Smooth muscle cell of the brain vasculature (primary cell): Measurements from ENCODE around the gene ATF5.
"Not testable (repeated sequence)": the region's sequence is repeated elsewhere in the genome, so short reads cannot be mapped to it uniquely, and the experiment has no call there.

Source experiments
- DNase-seq: peaks from one replicate; pipeline ENCODE4 v3.0.0-alpha.2; 2012; ENCODE audit warnings: low read depth, low spot score

ATF5 gene

DNA sequence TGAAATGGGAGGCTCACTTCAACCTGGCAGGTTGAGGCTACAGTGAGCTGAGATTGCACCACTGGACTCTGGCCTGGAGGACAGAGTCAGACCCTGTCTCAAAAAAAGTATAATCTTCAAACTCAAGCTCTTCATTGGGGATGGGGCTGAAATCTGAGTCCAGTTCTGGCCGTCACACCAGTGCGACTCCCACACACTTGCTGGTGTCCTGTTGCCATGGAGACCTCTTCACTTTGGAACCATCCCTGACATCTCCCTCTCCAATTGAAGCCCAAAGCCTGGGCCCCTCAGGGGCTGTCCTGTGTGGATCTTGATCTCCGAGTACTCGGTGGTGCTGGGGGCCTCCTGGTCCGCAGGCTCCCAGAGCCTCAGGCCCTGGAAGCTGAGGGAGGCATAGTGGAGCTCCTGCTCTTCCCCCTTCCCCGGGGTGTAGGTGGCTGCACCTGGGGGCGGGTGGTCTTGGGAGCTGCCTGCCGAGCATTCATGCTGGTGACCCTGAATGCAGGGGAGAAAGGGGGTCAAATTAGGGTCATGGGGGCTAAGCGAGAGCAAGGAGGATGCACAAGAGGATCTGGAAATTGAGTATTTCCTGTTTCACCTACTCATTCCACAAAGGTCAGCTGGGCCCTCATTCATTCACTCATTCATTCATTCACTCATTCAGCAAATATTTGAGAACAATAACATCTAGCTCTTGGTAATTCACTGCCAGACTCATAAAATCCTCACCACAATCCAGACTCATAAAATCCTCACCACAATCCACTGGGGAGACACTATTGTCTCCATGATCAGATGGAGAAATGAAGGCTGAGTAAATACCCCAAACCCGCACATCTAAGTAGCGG, 21.0 kb downstream of the ATF5 start:
- DNase-seq, result no peak

DNA sequence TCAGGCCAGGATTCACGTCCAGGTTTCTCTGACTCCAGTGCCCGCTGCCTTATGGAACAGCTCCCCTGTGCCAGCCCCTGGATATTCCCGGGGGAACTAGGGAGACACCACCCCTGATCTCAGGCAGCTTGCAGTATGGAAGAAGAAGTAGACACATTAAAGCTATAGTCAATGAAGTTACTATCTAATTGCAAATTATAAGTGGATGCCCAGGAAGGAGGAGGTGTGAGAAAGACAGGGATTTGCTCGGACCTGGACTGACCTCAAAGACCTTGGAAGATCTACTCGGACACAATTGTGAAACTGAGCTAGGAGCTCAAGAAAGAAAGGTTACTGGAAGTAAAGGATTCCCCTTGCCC, 21.6 kb downstream of the ATF5 start:
- no peak for DNase-seq

DNA sequence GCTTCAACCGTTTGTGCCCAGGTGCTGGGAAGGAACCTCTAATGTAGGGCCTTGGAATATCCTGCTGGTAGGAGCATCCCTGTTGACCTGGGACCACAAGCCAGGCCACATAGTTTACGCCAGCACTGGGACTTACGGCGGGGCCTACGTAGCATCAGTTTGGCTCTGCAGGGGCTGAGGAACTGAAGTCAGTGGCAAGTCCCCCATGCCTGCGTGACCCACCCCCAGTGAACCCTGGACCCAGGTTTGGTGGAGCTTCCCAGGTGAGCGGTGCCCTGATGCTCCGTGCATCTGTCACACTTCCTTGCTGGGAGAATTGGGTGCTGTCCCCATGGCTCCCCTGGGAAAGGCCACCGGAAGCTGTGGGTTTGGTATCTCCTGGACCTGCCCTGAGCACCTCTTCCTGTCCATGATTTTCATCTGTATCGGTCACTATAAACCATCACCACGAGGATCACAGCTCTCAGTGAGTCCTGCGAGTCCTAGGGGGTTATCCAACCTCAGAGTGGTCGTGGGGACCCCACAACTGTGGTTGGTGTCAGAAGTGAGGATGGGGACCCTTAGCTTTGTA, 22.0 kb downstream of the ATF5 start:
- DNase-seq, result no peak

DNA sequence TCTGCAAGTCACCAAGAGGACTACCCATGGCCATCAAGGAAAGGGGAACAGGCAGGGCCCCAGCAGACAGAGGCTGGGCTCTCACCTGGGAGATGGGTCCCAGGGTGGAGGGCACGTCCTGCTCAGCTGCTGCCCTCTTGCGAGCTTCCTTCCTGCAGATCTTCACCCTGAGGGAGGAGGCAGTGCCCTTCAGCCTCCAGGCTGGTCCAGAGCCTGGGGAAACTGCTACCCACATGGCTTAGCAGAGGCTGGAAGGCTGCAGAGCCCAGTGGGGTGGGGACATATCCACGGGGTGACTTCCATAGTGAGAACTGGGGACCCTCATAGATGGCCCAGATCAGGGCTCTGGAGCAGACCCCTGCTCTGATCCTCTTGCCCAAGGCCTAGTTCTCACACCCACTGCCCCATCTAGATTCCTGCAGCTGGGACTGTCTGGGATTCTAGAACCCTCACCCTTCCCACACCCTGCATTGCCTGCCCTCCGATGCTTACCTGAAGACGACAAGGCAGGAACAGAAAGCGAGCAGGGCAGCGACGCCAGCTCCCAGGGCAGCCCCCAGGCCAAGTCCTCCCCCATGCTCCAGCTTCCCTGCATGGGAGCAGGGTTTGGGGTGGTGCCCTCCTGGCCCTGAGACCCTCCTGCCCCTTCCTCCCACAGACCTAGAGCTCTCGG, 22.9 kb downstream of the ATF5 start:
- DNase-seq, result no peak

DNA sequence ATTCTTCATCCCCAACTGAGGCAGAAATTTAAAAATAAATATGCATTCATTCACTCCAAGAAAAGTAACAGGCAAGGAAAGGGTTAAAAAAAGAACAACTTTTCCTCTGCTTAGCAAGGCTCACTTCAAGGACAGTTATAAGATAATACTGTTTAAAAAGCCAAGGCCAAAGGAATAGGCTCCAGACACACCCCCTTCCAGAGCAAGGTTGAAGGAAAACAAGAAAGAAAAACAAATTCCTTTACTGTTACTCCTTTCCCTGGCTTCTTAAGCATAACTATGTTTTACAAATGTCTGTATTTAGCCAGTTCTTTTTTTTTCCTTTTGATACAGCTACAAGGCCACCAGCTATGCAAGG, 23.5 kb downstream of the ATF5 start:
- no peak for DNase-seq

DNA sequence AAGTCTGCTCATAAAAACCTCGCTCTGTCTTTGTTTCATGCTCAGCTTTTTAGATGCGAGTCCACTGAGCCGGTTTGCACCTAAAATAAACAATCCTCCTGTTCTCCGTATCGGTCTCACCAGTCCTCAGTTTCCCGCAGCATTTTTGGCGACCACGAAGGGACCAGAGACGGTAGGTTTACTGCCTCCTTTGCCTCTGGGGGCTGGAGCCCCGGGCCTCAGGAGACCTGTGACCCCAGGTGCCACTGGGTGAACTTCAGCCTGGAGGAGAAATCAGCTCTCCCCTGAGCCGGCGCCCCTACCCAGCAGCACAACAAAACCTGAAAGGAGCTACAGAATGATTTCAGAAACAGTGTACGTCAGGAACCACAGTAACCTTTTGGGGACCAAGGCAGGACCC, 23.9 kb downstream of the ATF5 start:
- no peak for DNase-seq

DNA sequence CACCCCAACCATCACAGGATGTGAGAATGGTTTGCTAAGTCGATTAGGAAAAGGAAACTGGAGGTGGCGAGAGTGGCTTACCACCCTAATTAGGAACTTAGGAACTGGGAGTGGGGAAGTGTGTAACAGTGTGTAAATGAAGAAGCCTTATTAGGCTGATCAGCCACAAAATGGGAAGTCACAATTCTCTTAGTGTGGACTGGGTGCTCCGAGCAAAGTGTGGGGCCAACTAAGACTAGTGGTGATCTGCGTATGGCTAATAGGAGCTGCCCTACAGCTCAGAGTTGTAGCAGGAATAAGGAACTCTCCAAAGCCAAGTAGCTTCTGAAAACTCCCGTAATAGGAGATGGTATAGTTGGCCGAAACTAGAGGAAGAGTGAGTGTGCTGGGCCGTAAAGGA, 24.4 kb downstream of the ATF5 start:
- DNase-seq, result no peak

DNA sequence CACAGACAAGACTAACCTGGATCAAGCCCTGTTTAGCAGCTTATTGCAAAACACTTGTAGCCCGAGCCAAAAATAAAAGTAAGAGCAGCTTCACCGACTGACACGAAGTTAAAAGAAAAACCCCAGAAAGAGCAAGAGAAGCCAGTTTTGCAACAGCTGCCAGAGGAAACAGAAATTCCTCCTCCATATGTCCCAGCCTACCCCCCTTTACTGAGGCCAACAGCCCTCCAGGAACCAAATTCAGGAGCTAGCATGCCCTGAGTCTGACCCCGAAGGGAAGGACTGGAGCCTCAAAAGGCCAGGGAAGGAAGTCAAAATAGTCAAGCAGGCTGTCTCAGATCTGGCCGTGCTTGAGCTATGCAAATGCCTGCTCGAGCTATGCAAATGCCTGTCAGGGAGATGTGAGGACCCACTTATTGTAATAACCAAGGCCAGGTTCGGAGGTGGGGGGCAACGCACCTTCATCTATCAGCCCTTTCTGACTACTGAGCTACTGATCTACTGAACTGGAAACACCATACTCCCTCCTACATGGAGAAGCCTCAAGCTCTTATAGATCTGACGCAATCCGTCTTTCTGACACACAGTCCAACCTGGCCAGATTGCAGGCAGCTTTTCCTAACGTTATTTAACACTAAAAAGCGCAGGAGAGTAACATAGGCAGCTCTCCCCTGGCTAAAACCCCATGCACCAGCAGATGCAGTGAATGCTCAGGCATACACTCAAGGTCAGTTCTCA, 25.3 kb downstream of the ATF5 start:
- DNase-seq, result no peak

DNA sequence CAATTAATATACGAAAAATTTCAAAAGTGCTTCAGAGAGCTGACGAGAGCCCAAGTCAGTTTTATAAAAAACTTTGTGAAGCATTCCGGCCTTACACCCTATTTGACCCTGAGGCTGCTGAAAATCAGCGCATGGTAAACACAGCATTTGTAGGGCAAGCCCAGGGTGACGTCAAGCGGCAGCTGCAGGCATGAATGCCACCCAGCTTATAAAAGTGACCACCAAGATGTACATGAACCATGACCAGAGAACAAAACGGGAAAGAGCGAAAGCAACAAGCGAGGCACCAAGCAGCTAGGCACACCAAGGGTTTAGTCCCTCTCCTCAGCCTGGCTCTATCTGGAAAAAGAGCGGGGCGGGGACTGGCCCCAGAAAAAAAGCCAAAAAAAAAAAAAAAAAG, 25.9 kb downstream of the ATF5 start:
- DNase-seq, result no peak

DNA sequence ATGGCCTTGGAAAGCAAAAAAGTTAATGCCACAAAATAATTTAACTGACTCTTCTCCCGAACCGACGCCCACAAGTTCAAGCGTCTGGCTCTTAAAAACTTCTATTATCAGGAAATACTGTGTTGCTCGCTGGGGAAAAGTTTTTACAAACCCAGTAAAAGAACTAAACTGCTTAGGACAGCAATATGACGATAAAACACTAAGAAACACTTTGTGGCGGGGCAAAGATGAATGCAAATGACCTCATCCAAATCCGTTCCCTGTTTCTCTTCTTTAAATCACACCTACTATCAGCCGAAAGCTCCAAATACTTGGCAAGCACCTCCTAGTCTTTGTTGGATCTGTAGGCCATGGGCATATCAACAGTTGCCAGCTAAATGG, 27.1 kb downstream of the ATF5 start:
- no peak for DNase-seq

DNA sequence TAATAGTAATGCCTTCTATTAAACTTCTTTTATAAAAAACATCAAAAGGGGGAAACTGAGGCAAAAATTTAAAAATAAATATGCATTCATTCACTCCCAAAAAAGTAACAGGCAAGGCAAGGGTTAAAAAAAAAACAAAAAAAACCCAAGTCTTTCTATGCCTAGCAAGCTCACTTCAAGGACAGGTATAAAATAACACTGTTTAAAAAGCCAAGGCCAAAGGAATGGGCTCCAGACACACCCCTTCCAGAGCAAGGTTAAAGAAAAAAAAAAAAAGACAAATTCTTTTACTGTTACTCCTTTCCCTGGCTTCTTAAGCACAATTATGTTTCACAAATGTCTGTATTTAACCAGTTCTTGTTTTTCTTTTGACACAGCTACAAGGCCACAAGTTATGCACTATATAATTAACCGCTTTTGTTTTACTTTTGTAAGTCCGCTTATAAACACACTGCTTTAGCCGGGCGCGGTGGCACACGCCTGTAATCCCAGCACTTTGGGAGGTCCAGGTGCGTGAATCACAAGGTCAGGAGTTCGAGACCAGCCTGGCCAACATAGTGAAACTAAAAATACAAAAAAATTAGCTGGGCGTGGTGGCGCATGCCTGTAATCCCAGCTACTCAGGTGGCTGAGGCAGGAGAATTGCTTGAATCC, 28.4 kb downstream of the ATF5 start:
- no peak for DNase-seq

DNA sequence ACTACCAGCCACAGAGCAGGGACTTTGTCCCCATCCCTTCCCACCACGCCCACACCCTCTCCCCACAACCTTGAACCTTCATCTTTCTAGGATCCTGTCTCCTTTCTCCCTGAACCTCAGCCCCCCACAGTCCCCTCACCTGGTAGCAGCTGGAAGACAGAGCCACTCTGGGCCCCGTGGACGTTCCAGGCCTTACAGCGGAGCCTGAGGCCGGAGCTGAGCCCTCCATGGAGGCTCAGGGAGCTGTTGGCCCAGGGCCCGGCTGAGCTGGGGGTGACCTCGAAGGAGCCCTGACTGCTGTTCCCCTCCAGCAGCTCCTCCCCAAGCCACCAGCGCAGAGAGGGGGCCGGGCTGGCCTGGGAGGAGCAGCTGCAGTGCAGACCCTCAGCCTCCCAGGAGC, 29.1 kb downstream of the ATF5 start:
- DNase-seq, result not testable (repeated sequence)

DNA sequence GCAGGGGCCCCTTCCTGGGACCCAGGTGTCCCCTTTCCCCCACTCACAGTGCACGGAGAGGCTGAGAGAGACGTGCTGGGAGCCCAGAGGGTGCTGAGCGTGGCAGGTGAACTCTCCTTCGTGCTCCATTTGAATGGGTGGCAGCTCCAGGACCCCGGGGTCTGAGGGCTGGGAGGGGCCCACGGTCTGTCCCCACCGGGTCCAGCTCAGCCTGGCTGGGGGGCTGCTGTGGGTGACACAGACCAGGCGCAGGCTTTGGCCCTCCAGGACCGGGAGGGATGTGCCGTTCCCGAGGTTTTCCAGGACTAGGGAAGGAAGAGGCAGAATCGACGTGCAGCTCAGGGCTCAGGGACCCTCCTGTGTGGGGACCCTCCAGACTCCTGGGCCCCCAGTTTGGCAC, 29.6 kb downstream of the ATF5 start:
- DNase-seq, result not testable (repeated sequence)

DNA sequence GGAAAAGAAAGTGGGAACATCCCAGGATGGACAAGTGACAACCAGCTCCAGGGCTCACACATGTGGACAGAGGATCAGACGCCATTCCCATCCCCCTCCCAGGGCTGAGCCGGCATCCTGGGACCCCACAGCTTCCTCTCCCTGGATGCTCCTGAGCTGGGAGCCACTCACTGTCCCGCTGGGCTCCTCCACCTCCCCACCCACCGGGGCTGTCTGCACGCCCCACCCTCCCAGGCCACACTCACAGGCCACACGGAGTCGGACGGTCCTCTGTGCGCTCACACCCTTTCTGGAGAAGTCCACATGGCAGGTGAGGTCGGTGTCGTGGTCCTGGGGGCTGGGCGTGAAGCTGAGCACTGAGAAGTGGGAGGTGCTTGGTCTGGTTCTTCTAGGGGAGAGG, 30.9 kb downstream of the ATF5 start:
- not testable (repeated sequence) for DNase-seq

DNA sequence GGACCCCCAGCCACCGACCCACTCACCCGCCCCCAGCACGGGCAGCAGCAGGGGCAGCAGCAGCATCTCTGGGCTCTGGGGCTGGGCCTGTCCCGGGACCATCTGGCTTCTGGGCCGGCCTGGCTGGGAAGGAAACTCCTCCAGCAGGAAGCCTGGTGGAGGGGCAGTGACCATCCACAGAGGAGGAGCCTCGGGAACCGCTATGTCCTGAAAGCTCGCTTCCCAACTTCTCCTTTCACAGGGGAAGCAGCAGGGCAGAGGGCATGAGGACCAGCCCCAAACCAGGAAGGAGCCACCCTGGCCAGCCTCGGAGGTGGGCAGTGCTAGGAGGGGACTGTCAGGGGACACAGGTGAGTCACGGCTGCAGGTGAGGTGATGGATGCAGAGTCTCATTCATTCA, 32.0 kb downstream of the ATF5 start, which contains the start of gene SIGLEC11:
Gene SIGLEC11 (minus strand): TSS at position 193 of the 400 bp plus-strand sequence. CDS start 91 bp downstream, at position 102.
- not testable (repeated sequence) for DNase-seq

DNA sequence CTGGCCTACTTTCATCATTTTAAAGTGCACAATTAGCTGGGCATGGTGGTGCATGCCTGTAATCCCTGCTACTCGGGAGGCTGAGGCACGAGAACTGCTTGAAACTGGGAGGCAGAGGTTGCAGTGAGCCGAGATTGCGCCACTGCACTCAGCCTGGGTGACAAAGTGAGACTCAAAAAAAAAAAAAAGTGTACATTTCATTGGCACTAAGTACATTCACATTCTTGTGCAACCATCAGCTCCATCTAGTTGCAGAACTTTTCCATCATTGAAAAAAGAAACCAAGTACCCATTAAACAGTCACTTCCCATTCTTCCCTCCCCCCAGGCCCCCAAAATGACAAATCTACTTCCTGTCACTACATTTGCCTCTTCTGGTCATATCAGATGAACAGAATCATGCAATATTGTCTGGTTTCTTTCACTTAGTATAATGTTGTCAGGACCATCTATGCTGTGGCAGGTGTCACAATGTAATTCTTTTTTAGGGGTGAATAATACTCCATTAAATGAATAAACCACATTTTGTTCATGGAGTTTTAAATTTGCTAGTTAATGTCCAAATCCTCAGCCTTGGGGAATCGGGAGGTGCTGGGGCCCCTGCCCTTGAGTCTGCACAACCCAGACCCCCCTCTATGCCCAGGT, 39.4 kb downstream of the ATF5 start:
- no peak for DNase-seq

DNA sequence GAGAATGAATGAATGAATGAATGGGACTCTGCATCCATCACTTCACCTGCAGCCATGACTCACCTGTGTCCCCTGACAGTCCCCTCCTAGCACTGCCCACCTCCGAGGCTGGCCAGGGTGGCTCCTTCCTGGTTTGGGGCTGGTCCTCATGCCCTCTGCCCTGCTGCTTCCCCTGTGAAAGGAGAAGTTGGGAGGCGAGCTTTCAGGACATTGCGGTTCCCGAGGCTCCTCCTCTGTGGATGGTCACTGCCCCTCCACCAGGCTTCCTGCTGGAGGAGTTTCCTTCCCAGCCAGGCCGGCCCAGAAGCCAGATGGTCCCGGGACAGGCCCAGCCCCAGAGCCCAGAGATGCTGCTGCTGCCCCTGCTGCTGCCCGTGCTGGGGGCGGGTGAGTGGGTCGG, 40.4 kb downstream of the ATF5 start:
- not testable (repeated sequence) for DNase-seq

DNA sequence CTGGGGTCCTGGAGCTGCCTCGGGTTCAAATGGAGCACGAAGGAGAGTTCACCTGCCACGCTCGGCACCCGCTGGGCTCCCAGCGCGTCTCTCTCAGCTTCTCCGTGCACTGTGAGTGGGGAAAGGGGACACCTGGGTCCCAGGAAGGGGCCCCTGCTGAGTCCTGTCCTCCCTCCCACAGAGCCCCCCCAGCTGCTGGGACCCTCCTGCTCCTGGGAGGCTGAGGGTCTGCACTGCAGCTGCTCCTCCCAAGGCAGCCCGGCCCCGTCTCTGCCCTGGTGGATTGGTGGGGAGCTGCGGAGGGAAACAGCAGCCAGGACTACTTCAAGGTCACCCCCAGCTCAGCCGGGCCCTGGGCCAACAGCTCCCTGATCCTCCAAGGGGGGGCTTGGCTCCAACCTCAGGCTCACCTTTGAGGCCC, 43.0 kb downstream of the ATF5 start:
- no peak for DNase-seq

DNA sequence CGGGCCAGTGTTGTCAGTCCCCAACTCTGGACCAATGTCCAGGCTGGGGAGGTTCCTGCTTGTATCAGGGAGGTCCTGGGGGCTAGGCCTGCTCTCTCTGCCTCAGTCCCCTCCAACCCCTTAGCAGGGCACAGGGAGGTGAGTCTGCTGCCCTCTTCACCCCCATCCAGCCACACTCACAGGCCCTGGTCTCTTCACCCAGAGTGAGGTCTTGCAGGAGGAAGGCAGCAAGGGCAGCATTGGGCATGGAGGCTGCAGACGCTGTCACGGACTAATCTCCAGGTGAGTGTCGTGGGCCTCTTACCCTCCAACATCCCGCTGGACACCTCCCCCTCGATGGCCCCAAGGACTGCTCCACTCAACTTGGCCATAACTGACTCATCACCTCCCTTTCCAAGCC, 43.8 kb downstream of the ATF5 start:
- no peak for DNase-seq

DNA sequence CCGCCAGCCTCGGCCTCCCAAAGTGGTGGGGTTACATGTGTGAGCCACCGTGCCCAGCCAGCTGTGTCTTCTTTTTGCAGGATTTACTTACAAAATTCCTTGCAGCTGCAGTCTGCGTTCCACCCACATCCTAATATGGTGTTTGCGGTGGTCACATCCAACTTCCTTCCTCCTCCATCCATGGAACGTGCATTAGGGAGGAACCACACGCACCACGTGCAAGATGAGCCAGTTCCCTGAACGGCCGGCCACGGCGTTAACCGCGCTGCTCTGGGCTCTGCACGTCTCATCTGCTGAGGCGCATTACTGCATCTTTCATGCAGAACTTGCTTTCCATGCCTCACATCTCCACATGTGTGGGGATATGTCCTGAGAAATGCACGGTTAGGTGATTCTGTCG, 45.0 kb downstream of the ATF5 start:
- DNase-seq, result no peak

DNA sequence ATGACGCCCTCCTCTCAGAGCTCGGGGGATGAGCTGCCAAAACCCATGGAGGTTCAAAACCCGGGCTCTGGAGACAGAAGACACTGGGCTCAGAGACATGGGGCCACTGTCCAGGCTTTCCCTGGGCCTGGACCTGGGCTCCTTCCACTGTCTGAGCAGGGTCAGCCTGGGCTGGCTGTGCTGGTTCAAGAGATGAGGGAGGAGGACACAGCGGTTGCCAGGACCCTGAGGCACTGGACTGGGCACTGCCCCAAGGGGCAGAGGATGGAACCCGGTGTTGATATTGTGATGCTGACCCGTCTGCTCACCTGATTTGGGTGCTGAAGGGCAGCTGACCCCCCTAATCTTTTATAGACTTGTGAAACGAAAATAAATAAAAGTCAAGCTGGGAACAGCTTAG, 46.0 kb downstream of the ATF5 start:
- DNase-seq, result no peak
